GM21529 (cell line): ENCODE results near the gene GALNT9.
"Not testable (repeated sequence)": the region's sequence is repeated elsewhere in the genome, so short reads cannot be mapped to it uniquely, and the experiment has no call there.

Experiments used
- ATAC-seq: cut with Tn5 transposase; IDR thresholded peaks from one replicate; pipeline ENCODE4 v1.9.1; 2021; ENCODE audit not compliant: unreplicated experiment

Gene GALNT9

DNA sequence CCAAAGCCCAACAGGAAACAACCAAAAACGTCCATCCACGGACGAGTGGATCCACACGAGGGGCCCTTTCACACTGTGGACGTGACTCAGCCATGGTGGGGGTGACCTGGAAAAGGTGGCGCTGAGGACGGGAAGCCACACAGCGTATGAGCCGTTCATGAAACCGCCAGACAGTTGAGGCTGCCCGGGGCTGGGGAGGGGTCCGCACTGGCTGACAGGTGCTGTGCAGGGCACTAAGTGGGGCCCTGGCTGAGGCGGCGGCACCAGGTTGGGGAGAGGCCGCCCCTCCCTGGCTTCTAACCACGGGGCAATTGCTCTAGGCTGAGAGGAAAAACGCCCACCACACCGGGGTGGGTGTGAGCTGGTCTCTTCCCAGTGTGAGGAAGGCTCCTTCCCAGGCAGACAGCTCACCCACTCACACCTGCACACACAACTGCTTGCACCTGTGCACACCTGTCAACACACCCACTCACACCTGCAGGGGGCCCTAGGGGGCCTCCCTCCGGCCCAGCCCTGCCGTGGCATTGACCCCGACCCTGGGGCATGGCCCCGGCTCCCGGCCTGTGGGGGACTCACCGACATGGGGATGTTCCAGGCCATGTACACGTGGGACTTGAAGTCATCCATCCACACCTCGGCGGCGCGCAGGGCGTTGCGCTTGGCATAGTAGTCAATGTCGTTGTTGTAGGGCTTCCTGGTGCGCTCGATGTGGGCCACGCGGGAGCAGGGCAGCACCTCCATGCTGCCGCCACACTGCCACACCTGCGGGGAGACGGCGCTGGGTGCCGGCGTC, 126.3 kb downstream of the GALNT9 start:
- ATAC-seq: no peak

DNA sequence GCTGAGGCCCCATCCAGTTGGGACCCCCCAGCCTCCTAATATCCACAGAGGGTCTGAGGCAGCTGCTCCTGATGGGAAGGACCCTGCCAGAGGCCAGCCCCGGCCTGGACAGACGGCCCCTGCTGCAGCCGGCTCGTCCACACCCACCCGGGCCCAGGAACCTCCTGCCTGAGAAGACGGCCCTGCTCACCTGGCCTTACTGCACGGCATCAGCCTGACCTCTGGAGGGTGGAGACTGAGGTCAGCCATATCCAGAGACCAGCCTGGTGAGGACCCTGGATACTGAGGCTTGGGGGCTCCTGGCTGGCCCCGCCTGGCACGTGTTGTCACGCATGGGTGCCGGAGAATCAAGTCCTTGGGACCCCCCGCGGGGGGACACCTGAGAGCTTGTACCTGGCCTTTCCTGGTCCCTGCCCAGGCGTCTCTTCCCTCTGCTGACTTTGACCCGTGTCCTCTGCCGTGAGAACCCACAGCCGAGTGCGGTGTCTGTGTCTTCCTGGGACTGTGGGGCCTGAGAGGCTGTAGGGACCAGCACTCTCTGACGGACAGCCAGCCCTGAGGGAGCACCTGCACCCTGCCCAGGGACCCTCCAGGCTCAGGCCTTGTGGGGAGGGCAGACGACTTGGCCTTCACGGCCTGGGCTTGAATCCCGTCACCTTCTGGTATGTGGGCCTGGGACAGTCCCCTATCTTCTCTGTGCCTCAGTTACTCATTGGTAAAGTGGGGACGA, 127.8 kb downstream of the GALNT9 start:
- ATAC-seq: no peak

DNA sequence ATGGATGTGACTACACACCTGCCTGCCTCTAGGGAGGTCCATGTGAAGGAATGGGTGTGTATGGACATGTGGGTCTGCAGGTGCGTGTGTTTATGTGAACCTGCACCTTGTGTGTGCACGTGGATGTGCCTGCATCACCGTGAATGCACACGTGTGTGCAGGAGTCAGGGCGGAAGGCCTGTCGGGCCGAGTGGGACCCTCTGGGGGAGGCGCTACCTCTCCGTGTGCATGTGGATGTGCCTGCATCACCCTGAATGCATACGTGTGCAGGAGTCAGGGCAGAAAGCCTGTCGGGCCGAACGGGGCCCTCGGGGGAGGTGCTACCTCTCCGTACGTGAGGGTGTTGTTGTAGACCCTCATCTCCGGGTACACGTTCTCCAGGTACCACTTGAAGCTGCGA, 128.6 kb downstream of the GALNT9 start:
- ATAC-seq: no peak

DNA sequence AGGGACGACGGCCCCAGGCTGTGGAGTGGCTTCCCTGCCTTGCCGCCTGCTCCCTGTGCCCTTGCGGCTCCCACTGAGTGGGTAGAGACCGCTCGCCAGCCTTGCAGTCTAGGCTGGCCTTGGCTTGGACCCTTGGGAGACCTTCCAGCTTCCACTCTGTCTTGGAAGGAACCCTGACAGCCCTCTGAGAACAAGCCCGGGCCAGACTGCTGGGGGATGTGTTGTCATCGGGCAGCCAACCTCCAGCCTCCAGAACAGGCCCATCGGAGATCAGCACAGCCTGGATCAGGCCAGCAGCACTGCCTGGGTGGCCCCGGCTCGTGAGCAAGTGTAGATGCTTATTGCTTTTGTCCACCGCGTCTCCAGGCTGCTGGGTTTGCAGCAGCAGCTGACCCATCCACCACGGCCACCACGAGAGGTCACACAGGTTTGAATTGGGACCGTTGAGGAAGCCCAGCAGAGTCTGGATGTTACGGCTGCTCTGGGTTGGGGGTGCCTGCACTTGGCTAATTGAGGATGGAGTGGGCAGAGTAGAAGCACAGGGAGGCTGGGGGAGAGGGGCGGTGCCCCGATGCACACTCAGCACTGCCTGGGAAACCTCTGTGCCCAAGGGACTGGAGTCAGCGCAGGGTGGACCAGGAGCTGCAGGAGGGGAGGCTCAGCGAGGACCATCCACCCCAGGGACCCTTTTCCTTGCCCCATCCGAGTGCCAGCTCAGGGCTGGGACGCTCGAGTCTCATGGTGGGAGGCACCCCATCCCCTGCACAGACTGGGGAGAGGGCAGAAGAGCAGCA, 129.7 kb downstream of the GALNT9 start:
- ATAC-seq: no peak

DNA sequence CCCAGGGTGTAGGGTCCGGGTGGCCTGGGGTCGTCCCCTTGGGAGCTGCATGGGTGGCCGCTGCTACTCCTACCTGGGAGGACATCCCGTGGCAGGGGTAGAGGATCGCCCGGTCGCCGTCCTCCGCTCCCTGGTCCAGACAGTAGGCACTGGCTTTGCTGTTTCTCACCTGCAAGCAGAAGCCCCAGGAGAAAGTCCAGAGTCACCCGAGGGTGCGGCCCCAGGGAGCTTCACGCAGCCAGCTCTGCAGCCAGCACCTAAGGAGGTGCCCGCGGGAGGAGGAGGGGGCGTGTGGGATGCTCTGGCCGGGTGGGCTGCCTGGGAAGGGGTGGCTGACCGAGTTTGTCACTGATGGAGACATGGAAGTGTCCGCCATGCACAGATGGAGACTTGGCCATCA, 130.3 kb downstream of the GALNT9 start:
- ATAC-seq: no peak

DNA sequence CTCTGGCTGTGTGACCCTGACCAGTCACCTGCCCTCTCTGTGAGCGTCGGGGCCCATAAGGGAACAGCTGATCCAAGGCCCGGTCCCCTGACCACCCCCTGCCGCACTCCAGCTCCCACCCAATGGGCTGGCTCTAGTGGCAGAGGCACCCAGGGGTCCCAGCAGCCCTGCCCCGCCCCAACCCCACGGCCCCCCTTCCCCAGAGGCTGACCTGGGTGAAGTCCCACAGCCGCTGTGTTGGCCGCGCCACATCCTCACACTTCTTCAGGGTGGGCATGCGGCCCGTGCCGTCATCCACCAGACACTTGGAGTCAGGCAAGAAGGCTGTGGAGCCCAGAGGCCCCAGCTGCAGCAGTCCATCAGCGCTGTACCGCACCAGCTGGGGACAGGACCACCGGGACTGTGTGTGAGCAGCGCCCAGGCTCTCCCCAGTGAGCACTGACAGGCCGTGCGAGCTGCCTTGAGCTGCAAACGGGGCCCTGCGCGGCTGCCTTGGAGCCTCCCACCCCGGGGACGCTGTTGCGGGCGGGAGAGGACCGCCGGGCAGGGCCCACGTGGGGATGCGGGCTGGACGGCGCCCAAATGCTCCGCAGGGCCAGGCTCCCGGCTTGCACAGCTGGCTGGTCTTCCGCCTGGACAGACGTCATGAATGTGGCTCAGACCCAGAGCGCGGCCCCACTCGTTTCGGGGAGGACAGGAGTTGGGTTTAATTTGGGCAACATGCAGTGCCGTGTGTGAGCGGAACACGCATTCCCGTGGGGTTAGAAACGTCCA, 131.6 kb downstream of the GALNT9 start:
- no peak for ATAC-seq

DNA sequence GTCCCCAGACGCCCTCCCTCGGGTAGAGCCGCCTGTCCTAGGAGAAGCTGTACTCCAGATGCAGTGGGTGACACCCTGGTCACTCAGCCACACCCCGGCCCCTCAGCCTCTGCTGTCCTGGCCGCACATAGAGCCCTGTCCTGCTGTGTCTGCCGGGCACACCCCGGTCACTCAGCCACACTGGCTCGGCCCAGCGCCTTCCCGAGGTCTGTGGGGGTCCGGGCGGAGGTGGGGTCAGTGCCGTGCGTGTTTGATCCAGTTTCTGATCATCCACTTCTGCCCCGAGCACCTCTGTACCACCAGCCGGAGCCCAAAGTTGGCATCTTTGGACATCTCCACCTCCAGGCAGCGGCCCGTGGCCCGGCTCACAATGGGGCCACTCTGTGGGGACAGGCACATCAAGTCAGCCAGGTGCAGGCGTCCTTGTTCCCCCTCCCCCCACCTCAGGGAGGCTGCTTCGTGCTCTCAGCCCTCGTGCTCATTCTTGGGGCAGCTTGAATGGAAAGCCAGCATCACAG, 132.5 kb downstream of the GALNT9 start:
- ATAC-seq: no peak

DNA sequence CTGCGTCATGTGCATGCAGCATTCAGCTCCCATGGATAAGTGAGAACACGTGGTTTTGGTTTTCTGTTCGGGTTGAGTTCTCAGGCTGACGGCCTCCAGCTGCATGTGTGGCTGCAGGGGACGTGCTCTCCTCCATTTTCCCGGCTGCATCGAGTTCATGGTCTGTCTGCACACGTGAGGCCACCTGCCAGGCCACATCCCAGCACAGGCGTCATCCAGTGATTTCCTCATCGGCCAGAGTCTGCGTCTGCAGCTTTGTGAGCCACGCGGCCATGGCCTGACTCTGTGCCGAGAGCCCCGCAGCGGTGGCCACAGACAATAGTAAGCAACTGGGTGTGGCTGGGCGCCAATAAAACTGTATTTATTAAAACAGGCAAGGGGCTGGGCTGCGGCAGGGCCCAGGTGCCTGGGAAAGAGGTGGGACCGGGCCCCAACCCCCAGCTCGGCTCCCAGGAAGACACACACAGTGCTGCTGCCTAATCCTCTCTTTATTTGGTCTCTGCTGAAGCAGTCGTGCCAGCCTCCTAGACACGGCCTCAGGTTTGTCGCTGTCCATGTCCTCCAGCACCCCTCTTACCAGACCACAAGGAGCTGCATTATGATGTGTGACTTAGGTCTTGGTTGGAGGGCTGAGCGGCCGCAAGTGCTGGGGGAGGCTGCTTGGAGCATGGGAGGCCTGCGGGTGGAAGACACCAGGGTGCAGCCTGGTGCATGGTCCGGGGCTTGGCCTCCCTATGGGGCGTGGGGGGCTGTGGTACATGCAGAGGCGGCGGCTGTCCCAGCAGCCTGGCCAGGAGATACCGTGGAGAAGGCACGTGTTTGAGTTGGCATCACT, 133.1 kb downstream of the GALNT9 start:
- ATAC-seq: no peak

DNA sequence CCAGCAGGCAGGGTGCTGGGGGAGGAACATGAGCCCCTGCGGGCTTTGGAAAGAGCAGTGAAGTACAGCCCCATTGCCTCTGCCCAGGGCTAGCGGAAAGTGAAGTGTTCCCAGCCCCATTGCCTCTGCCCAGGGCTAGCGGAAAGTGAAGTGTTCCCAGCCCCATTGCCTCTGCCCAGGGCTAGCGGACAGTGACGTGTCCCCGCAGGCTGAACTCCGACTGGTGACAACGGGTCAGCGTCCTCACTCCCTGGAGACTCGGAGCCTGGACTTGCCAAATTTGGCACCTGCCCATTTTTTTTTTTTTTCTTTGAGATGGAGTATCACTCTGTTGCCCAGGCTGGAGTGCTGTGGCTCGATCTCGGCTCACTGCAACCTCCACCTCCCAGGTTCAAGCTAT, 134.1 kb downstream of the GALNT9 start:
- ATAC-seq: not testable (repeated sequence)

DNA sequence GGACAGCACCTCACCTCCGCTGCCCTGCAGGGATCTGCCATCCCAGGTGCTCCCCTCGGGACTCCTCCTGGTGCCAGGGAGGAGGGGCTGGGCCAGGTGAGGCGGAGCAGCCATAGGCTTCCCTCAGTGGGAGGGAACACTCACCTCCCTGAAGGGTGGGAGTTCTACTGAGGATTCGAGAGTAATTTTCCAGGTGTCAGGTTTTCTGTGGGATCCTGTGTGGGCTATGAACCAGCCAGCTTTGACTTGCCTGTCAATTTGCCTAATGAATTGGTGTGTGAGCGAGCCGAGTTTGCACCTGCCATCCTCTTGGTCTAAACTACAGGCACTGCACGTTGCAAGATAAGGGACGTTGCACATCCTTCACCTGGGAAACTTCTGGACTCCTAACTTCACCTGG, 134.8 kb downstream of the GALNT9 start:
- ATAC-seq: no peak

DNA sequence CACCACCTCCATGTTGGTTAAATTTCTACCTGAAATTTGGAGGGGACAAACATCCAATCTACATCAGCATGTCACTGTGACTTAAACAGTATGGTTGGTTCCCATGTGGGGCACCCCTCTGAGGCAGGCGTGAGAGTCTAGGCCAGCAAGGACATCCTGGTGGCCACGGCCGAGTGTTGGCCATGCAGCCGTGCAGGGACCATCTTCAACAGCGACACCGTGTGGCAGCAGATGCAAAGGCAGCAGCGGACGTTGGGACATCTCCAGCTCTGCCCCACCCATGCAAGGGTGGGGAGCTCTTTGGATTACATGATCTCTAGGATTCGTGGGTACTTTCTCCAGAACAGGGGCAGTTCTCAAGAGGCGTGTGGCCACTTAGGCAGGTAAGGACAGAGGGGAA, 135.3 kb downstream of the GALNT9 start:
- no peak for ATAC-seq

DNA sequence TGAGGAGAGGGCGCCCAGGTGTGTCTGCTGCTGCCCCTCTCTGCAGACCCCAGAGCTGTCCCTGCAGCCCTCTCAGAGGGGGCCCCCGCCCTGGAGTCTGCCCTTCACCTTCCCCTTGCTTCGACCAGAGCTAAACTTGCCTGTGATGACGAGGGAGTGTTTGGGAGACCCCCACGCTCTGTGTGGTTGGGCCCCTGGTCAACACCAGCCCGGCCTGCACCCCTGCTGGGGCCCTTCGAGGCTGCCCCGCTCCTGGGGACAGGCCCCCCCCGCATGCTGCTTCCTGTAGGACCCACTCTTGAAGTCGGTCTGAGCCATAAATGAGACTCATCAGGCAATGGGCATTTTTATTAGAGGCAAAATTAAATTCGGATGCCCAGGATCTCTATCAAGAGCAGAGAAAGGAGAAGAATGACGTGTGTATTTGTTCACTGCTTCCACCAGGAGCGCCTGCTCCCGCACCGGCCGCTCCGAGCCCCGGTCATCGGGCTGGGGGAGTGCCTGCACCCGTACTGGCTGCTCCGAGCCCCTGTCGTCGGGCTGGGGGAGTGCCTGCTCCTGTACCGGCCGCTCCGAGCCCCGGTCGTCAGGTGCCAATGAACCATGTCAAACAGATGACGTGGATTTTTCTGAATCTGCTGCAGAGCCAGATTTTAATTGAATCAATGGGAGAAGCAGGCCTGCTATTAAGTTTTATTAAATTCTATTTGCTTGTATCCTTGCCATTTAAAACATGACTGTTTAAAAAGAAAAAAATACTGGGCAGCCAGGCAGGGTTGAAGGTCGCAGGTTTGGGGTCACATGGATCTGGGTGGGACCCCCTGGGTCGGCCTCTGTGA, 137.5 kb downstream of the GALNT9 start:
- ATAC-seq: no peak

DNA sequence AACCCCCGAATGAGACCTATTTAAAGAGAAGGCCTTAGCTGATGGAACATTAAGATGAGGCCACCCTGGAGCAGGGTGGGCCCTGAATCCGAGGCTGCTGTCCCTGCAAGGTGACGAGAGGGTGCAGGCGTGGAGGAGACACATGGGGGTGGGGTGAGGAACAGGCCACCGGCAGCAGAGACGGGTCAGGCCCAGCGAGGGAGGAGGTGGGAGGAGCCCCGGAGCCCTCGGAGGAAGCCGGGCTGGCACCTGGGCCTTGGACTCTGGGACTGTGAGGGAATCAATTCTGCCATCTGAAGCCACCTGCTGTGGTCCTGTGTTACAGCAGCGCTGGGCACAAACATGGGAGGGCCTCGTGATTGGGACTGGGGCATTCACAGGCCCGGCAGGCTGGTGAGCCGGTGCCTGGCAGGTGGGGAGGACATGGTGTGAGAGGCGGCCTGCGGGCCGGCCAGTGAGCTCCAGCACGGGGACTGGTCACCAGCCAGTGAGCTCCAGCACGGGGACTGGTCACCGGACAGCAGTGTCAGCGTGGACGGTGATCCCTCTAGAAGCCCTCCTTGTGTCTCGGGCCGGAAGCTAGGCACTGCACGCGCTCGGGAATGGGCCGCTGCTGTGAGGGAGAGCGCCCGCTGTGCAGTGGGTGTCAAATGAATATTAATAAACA, 138.4 kb downstream of the GALNT9 start:
- no peak for ATAC-seq

DNA sequence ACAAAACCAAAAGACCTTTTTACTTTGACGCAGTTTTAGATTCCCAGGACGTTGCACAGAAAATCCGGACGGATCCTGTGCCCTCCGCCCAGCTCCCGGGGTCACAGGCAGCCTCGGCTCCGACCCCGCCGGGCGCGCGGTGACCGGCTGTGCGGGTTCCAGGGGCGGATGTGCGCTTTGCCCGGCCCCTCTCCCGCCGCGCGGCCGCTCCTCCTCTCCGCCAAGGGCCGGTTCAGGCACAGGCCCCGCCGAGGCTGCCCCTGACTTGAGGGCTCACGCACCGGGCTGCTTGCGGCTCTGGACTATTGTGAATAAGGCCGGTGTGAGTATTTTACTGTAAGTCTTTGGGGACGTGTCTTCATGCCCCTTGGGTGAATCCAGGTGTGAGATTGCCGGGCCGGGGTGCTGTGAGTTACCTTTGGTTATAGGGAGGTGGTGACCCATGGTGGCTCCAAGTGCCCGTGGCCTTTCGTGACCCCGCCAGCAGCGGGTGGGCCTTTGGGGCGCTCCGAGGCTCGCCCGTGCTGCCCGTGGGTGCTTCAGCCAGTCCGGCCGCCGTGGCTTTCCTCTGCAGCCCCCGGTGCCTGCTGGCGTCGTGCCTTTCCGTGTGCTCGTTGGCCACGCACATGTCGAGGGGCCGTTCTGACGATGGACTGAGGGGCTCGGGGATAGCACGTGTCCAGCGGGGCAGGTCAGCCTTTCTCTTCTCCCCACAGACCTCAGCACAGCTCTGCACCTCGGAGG, 139.2 kb downstream of the GALNT9 start:
- ATAC-seq: peak; percentile 7

DNA sequence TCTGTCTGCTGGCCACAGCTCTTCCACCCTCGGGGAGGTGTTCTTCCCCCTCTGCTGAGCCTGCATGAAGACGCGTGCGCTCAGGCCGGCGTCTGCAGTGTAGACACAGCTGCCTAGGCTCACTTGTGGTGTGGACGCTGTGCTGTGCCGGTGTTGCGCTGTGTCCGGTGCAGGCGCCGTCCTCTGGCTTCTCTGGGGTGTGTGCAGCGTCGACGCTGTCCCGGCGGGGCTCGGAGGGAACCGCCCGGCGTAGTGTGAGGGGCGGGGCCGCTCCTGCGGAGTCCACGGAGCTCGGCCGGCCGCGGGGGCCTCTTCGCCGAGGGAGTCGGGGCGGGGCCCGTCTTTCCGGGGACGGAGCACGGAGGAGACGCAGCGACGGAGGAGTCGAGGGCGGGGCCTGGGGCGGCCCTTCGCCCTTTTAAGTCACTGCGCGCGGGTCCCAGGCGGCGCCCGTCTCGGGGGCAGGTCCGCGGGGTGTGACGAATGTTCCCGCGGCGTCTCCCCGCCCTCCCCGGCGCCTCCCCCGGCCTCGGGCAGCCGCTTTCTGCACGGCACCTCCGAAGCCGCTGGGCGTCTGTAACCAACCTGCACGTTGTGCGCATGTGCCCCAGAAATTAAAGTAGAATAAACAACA, 139.9 kb downstream of the GALNT9 start:
- ATAC-seq: peak; percentile 93

DNA sequence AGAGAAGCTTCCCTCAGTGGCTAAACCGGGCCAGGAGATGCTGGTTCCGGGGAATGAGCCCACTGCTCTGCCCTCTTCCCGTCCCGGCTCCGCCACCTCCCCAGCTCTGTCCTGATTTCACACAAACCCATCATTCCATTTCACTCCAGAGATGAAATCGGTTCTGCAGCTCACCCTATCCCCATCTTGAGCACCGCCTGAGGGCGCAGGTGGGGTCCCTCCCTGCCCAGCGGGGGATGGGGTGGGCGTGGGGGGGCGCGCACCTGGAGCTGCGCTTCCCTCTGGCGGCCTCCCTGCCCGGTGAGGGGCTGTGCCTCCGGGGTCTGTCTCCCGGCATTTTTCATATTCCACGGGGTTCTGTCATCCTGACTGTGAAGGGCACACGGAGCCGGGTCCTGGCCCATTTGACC, 140.5 kb downstream of the GALNT9 start:
- ATAC-seq: no peak

DNA sequence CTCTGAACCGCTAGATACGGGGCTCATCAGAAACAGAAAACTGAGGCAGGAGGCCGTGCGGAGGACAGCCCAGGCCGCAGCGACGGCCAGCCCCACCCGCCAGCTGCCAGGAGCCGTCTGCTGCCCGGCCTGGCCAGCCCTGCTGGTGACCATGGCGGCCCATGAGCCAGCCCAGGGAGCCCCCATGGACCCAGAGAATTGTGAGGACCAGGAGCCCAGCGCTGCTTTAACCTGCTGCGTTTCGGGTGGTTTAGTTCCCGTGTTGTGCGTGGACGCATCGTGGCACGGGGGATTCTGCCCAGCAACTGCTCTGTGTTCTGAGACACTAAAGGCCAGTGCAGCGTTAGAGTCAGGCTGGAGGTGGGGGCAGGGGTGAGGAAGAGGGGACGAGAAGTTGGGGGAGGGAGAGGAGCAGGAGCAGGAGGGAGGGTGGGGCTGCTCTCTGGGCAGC, 140.9 kb downstream of the GALNT9 start:
- no peak for ATAC-seq
